ENCODE data around the gene MAGEC2. TPM values are rescaled to one million over a fixed set of nuclear protein-coding genes. Genes with fewer than 3 reads are reported as not detected.

The MAGEC2 gene
- total RNA-seq = not detected in 2 replicates
- not detected for polyA plus RNA-seq (2012)

DNA sequence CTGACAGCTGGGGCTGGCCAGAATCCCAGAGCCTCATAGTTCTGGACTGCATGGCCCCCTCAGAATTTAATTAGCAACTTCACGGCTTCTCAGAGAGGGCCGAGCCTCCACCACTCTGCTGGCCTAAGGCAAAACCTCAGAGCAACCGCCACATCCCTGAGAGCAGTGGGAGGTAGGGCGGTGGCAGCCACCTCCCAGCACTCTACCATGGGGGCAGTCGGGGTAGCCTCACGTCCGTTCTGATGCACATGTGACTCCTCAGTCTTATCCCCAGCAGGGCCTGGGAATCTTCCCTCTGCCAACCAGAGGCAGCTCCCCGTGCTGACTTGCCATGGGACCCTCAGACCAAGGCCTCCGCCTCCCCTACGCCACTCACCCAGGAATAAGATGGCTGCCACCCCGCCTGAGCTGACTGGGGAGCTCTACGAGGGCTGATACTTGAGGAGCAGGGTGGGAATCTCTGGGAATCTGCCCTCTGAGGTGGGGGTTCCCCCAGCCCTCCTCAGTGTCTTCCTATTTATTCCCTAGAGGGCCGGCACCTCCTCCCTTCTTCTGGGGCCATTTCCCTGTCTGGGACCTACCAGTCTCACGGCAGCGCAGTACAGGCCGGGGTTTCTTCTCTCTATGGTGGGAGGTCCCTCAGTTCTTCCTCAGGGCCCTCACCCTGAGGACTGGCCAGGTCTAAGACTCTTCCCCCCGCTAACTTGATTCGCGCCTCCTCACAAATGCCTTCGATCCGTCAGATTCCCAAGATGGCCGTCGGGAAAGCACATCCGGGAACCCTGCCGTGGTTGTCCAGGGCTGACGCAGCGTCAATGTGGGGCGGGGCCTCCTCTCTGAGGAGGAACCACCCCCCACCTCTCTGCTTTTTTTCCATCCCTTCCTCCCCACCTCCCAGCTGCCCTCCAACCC is at the start of gene MAGEC2:
MAGEC2 (minus strand) TSS at position 769 of the 912 bp plus-strand sequence. CDS start 1,303 bp downstream, outside the sequence.
- no peak for DNase-seq (ENCODE audit: low read depth)

GRCh38 chrX:142251680-142252079 is 46.6 kb upstream of the MAGEC2 start:
- no peak for DNase-seq (ENCODE audit: low read depth)

- DNase-seq (ENCODE audit: low read depth) = no peak
Observed at GRCh38 chrX:142251202-142251601, 46.1 kb upstream of the MAGEC2 start.

- no peak for DNase-seq (ENCODE audit: low read depth)
Observed at GRCh38 chrX:142250502-142250901, 45.4 kb upstream of the MAGEC2 start.

DNA sequence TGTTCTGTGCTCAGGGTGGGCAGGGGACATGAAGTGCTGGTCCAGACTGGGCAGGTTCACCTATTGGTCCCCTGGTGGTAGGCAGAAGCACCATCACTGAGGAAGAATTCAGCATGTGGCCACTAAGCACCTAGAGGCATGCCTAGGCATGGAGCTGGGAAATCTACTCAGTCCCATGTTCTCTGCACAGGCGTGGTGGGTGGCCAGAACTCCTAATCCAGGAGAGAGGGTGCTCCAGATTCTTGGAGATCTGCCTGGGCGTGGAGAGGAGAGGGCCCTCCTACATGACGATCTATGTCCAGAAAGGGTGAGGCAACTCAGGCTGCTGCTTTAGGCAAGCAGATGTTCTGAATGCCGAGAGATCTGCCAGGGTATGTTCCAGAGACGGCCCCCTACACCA is 44.6 kb upstream of the MAGEC2 start:
- no peak for DNase-seq (ENCODE audit: low read depth)

- no peak for DNase-seq (ENCODE audit: low read depth)
Observed at GRCh38 chrX:142244568-142244967, 39.5 kb upstream of the MAGEC2 start.

DNA sequence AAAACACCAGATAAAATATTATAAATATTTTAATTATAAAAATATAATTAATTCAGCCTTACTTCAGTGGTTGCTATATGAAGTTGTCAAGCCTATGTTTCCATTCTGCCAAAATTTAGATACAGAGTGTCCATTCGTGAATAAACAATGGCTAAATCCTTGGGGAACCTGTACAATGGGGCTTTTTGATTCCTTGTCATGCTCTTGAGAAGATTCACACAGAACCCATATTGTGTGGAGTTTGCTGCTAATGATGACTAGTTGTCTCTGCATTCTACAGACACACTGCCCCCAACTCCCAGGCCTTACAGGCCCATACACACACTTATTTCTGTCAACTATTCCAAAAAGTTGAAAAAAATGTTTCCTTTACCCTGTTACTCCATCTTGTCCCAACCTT is 33.4 kb upstream of the MAGEC2 start:
- DNase-seq (ENCODE audit: low read depth) = no peak

DNA sequence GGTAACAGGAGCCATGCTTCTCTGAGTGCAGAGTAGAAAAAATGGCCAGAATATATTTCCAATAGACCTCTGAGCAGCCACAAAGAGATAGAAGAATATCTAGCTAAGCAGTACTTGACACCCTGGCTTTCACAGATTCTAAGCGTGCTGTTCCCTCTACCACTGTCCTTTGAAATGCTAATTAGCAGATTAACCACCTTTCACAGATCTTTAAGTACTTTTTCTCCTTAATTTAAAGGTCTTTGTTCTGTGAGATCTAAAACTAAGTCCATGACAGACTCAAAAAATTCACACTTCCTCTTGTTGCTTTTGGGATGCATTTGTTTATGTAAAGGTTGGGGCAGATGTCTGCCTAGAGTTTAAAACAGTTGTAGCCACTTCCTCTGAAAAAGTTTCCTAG is 28.3 kb upstream of the MAGEC2 start:
- no peak for DNase-seq (ENCODE audit: low read depth)

DNA sequence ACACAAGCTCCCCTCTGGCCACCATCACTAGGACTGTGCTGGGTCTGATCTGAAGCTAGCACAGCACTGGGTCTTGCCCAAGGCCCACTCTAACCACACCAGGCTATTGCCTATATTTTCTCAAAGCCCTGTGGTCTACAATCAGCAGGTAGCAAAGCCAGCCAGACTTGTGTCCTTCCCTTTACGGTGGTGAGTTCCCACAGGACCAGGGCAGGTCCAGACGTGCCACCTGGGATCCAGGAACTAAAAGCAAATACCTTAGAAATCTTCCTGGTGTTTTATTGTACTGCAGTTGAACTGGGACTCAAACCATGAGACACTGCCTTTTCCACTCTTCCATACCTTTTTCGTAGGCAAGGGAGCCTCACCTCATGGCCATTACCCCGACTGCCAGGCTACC is 9.0 kb upstream of the MAGEC2 start:
- no peak for DNase-seq (ENCODE audit: low read depth)

- DNase-seq (ENCODE audit: low read depth) = no peak
Observed at GRCh38 chrX:142201113-142201512, 4.0 kb downstream of the MAGEC2 start.

GRCh38 chrX:142186103-142186502 is 19.0 kb downstream of the MAGEC2 start:
- DNase-seq (ENCODE audit: low read depth) = no peak

- no peak for DNase-seq (ENCODE audit: low read depth)
Observed at GRCh38 chrX:142184756-142185602, 20.1 kb downstream of the MAGEC2 start.

DNA sequence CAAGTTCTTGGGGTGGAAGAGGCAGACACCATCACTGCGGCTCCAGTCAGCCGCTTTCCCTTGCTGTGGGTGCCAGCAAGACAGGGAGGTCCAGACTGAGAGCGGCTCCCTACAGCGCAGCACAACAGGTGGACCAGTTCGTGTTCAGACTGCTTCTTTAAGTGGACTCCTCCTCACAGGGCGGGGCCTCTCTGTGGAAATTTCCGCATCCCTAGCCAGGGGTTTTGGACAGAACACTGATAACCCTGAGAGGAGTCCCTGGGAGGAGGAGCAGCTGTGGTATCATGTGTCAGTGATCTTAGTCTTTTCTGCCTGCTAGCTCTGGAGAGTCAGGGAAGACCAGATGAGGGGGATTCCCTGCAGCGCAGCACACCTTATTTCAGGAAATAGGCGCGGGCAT is 48.5 kb downstream of the MAGEC2 start:
- no peak for DNase-seq (ENCODE audit: low read depth)
